Measurements from ENCODE around the gene MICAL3. TPM values are rescaled to one million over a fixed set of nuclear protein-coding genes. Genes with fewer than 3 reads are reported as not detected.

Gene MICAL3
- total and polyA plus RNA-seq, 2 of the 8 experiments (the other 6 are each of a cell fraction or from before 2014, with no cell fraction given), result 8.3 to 41.8 TPM

GRCh38 chr22:17938484-17938924 lies 85.9 kb downstream of the MICAL3 start:
- ChIA-PET POLR2A (ENCODE audit: partially characterized antibody) (interaction anchor here (0.6 kb wide), 2 partner anchors 21 to 155 kb away, joined by 4 read pairs; no protein-coding TSS in a partner anchor), CTCF (ENCODE audit: partially characterized antibody) (interaction anchor here (0.7 to 1.9 kb wide), 3 partner anchors 30 to 138 kb away, joined by 3 to 5 read pairs (median 3); no protein-coding TSS in a partner anchor)
- H2BK15ac ChIP-seq (ENCODE audit: low read length), result no peak overlapping the region
- H3K9me3 ChIP-seq (ENCODE audit: insufficient read depth in 2 of 2, low read depth in 1 of 2, low read length in 1 of 2), result no peaks in the 10 kb centered on the region
- H3K18ac ChIP-seq (ENCODE audit: extremely low read depth, low read length), result no peak overlapping the region
- H2AFZ ChIP-seq (ENCODE audit: low read length), result no peak overlapping the region
- no peak overlapping the region for H2BK5ac ChIP-seq (ENCODE audit: low read depth, low read length)
- H3K27me3 ChIP-seq (replicated peaks in 1 of 4; ENCODE audit: control insufficient read depth in 3 of 4, extremely low read depth in 1 of 4, insufficient read depth in 3 of 4, low read length in 3 of 4), result no peaks in the 10 kb centered on the region
- H4K91ac ChIP-seq (replicated peaks; ENCODE audit: insufficient read length, low read length), result no peak overlapping the region
- no peak overlapping the region for H3K4me3 ChIP-seq (ENCODE audit: extremely low read depth in 1 of 4, insufficient read depth in 2 of 4, low read depth in 3 of 4, low read length in 4 of 4)
- H4K20me1 ChIP-seq (replicated peaks in 1 of 2; ENCODE audit: control insufficient read depth in 1 of 2, insufficient read depth in 2 of 2, low read length in 2 of 2), result peaks cover 9 to 11% of the 10 kb centered on the region in 2 experiments
- no peak overlapping the region for H2BK120ac ChIP-seq (replicated peaks; ENCODE audit: low read depth, low read length)
- peaks cover 0 to 57% of the 10 kb centered on the region in 2 experiments; a peak in 2 of 4 replicates for H3K79me2 ChIP-seq (ENCODE audit: control insufficient read depth in 1 of 2, insufficient read depth in 2 of 2, low read length in 2 of 2)
- DNase-seq (ENCODE audit: low read depth in 1 of 2, low spot score in 2 of 2), result no peak
- no peak overlapping the region for H2BK12ac ChIP-seq (ENCODE audit: low read depth, low read length)
- peak overlapping the region; percentile 23; the same call in 1 of the 2 replicates for H2BK20ac ChIP-seq (ENCODE audit: low read length)
- H3K9ac ChIP-seq (replicated peaks in 1 of 4; ENCODE audit: extremely low read depth in 1 of 4, low read depth in 3 of 4, low read length in 3 of 4), result no peak overlapping the region; a peak in 1 of 7 replicates
- no peak overlapping the region for H3K14ac ChIP-seq (ENCODE audit: insufficient read length)
- no peak overlapping the region for H4K5ac ChIP-seq (ENCODE audit: insufficient read length, low read depth, low read length)
- H3K56ac ChIP-seq (replicated peaks; ENCODE audit: insufficient read length, low read depth, low read length), result no peak overlapping the region
- H2AK5ac ChIP-seq (ENCODE audit: low read depth, low read length), result no peak overlapping the region
- 85% methylated on average over 8 of the region's 8 CpGs; no CpG with 5 or more reads in 1 of the 2 experiments for WGBS, 2 experiments (ENCODE audit: extremely low coverage in 1 of 2, insufficient coverage in 1 of 2, insufficient read length in 1 of 2, insufficient replicate concordance in 2 of 2, low coverage in 1 of 2, low lambda C conversion rate in 2 of 2, missing lambda C conversion rate in 1 of 2)
- no peak overlapping the region for H3K4ac ChIP-seq (replicated peaks; ENCODE audit: insufficient read length, low read depth, low read length)
- H3K79me1 ChIP-seq (ENCODE audit: low read depth, low read length), result peaks cover 4% of the 10 kb centered on the region
- H3K23me2 ChIP-seq (ENCODE audit: low read depth, low read length), result no peaks in the 10 kb centered on the region
- no peak overlapping the region for H3K27ac ChIP-seq (ENCODE audit: low read depth, low read length)
- no peaks in the 10 kb centered on the region for H3K36me3 ChIP-seq (ENCODE audit: control insufficient read depth in 2 of 4, insufficient read depth in 4 of 4, low read length in 3 of 4)
- H4K8ac ChIP-seq (ENCODE audit: extremely low read depth, insufficient read depth, low read length), result no peak overlapping the region; the same call in 1 of the 2 replicates
- FAIRE-seq, result no peak
- H3K4me1 ChIP-seq (replicated peaks in 1 of 4; ENCODE audit: control insufficient read depth in 3 of 4, insufficient read depth in 4 of 4, low read length in 3 of 4), result peaks cover 0 to 10% (median 4%) of the 10 kb centered on the region in 4 experiments; a peak in 5 of 7 replicates
- TF ChIP-seq GABPA (IDR thresholded peaks at IDR 0.05; ENCODE audit: borderline replicate concordance, insufficient read depth, low read length), result no peak
- no peak for TF ChIP-seq SP2 (IDR thresholded peaks at IDR 0.05; ENCODE audit: low read length)
- no peak for TF ChIP-seq RFX5 (IDR thresholded peaks at IDR 0.05; ENCODE audit: borderline replicate concordance, low read depth, low read length)
- no peak for TF ChIP-seq POLR2AphosphoS5 (IDR thresholded peaks at IDR 0.05; ENCODE audit: low read depth, low read length)
- TF ChIP-seq CTBP2 (IDR thresholded peaks at IDR 0.05; ENCODE audit: borderline replicate concordance, insufficient read depth, insufficient read length, low read length), result no peak
- TF ChIP-seq CBX8 (IDR thresholded peaks at IDR 0.05; ENCODE audit: borderline replicate concordance, low read depth, low read length), result no peak
- no peak for TF ChIP-seq HDAC2 (IDR thresholded peaks at IDR 0.05; ENCODE audit: borderline replicate concordance in 1 of 2, low read depth in 2 of 2, low read length in 2 of 2)
- no peak for TF ChIP-seq SP1 (IDR thresholded peaks at IDR 0.05; ENCODE audit: low read depth, low read length)
- no peak overlapping the region for H3K23ac ChIP-seq (ENCODE audit: insufficient read length)
- no peak overlapping the region for H3K4me2 ChIP-seq (ENCODE audit: insufficient read depth in 1 of 2, low read depth in 2 of 2, low read length in 2 of 2)
